Activated naive CD4-positive, alpha-beta T cell treated with anti-CD3 and anti-CD28 coated beads for 36 hours (primary cell): Measurements from ENCODE around the gene CDH12. TPM values are rescaled to one million over a fixed set of nuclear protein-coding genes. Genes with fewer than 3 reads are reported as not detected.

Experiments used
- CTCF ChIA-PET: fragments of 350-600 bp; sonication (Branson Sonifier 250); formaldehyde crosslinking; loops from one replicate; lab custom pipeline; 2021; ENCODE audit warnings: antibody characterized with exemption; lab: Charles Lee
- DNase-seq: peaks from one replicate; pipeline ENCODE4 v3.0.0-alpha.2; 2020
- H3K27ac Mint-ChIP-seq: one replicate; pipeline ENCODE4 v1.8.0; 2021; ENCODE audit warnings: mild to moderate bottlenecking, mixed read lengths
- H3K27me3 Mint-ChIP-seq: one replicate; pipeline ENCODE4 v1.8.0; 2021; ENCODE audit warnings: low read depth, mixed read lengths
- H3K36me3 Mint-ChIP-seq: one replicate; pipeline ENCODE4 v1.8.0; 2021; ENCODE audit warnings: low read depth, mixed read lengths
- H3K4me1 Mint-ChIP-seq: one replicate; pipeline ENCODE4 v1.8.0; 2021; ENCODE audit warnings: low read depth, mixed read lengths
- H3K4me3 Mint-ChIP-seq: one replicate; pipeline ENCODE4 v1.8.0; 2021; ENCODE audit warnings: mild to moderate bottlenecking, moderate library complexity, mixed read lengths
- H3K9me3 Mint-ChIP-seq: one replicate; pipeline ENCODE4 v1.8.0; 2021; ENCODE audit warnings: mixed read lengths
- intact Hi-C: fragments of 100-400 bp; cut with micrococcal nuclease; formaldehyde crosslinking; loops from one replicate; pipeline ENCODE4 v1.15.1; 2023
- total RNA-seq, 2 experiments: library from RNA; stranded (reverse); gene quantifications; one replicate each; pipeline ENCODE4 v1.2.3, GENCODE V29; 2021

Gene CDH12
- total RNA-seq, 2 experiments from 2014 or later, result not detected

GRCh38 chr5:21802869-21803490 lies 1050.2 kb downstream of the CDH12 start:
- CTCF ChIA-PET, result no interaction called here
- intact Hi-C loops, result no loop called here
- DNase-seq, result no peak
- Mint-ChIP-seq H3K9me3 (peaks cover 14% of the 10 kb centered on the region), H3K36me3 (no peaks in the 10 kb centered on the region), H3K4me1 (no peaks in the 10 kb centered on the region), H3K27me3 (no peaks in the 10 kb centered on the region), H3K27ac (no peak overlapping the region), H3K4me3 (no peak overlapping the region)

DNA sequence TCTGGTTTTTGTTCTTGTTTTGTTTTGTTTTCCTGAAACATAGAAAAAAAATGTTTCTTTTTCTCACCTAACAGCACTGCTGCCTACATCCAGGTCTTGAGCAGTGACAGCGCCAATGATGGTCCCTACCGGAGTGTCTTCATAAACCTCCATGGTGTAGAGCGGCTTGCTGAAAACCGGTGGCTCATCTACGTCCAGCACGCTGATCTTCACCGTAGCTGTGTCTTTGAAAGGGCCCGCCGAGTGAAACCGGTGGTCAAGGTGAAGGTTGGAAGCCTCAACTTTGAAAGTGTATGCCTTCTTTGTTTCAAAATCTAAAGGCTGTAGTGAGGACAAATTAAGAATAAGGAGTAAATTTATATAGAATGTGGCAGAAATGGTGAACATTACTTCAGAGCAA lies 1051.0 kb downstream of the CDH12 start:
- CTCF ChIA-PET, result no interaction called here
- no peak overlapping the region for H3K4me3 Mint-ChIP-seq
- H3K27ac Mint-ChIP-seq, result no peak overlapping the region
- H3K9me3 Mint-ChIP-seq, result peaks cover 14% of the 10 kb centered on the region
- H3K27me3 Mint-ChIP-seq, result no peaks in the 10 kb centered on the region
- intact Hi-C loops, result no loop called here
- H3K36me3 Mint-ChIP-seq, result no peaks in the 10 kb centered on the region
- no peak for DNase-seq
- H3K4me1 Mint-ChIP-seq, result no peaks in the 10 kb centered on the region

GRCh38 chr5:21792748-21793147 lies 1060.4 kb downstream of the CDH12 start:
- Mint-ChIP-seq H3K4me3 (no peak overlapping the region), H3K9me3 (no peaks in the 10 kb centered on the region), H3K36me3 (no peaks in the 10 kb centered on the region), H3K4me1 (no peaks in the 10 kb centered on the region), H3K27ac (no peak overlapping the region), H3K27me3 (no peaks in the 10 kb centered on the region)
- intact Hi-C loops, result no loop called here
- no peak for DNase-seq
- CTCF ChIA-PET, result no interaction called here

DNA sequence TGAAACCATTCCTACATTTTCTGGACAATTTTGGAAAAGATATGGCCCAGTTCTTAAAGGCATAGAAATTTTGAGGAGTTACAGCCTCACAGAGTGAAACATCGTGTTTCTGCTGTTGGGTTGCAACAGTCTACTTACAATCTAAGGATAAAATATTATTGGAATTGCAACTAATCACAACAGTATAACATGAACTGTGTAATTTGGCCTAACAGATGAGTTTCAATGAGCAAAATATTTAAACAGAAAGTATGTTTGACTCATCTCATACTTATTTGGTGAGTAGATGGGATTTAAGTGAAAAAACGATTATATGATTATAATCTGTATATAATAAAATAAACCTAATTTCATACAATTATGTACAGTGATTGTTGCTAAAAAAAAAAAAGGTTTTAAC lies 1061.8 kb downstream of the CDH12 start:
- CTCF ChIA-PET, result no interaction called here
- H3K9me3 Mint-ChIP-seq, result no peaks in the 10 kb centered on the region
- no peak overlapping the region for H3K4me3 Mint-ChIP-seq
- H3K36me3 Mint-ChIP-seq, result no peaks in the 10 kb centered on the region
- intact Hi-C loops, result no loop called here
- no peak for DNase-seq
- no peaks in the 10 kb centered on the region for H3K4me1 Mint-ChIP-seq
- H3K27ac Mint-ChIP-seq, result no peak overlapping the region
- no peaks in the 10 kb centered on the region for H3K27me3 Mint-ChIP-seq

- Mint-ChIP-seq H3K4me1 (no peaks in the 10 kb centered on the region), H3K4me3 (no peak overlapping the region), H3K27ac (no peak overlapping the region), H3K36me3 (no peaks in the 10 kb centered on the region), H3K9me3 (peaks cover 3% of the 10 kb centered on the region), H3K27me3 (no peaks in the 10 kb centered on the region)
- intact Hi-C loops, result no loop called here
- CTCF ChIA-PET, result no interaction called here
- DNase-seq, result no peak
These were observed 1068.7 kb downstream of the CDH12 start for GRCh38 chr5:21784487-21784886.

DNA sequence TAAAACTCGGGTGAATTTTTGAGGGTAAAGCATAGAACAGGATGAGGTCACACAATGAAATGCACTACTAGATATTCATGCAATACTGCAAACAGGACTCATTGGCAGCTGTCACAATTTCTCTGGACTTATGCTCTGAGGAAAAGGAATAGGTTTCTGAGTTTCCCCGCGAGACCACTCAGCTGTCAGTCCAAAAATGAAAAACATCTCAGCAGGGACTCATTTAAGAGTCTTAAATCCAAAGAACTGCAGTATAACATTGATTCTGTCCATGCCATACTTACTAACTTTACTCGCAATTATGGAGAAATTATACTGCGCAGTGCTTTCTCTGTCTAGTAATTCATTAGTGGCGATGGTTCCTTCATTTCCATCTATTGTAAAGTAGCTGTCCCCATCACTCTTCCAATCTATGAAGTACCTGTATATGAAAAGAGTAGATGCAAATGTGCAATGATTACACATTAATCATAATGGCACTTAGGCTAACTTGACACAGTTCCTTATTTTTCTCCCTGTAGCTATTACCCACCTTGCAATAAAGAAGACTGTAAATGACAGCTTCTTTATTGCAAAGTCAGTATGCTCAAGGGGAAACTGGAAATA lies 1070.0 kb downstream of the CDH12 start:
- CTCF ChIA-PET, result no interaction called here
- intact Hi-C loops, result no loop called here
- Mint-ChIP-seq H3K9me3 (peaks cover 3% of the 10 kb centered on the region), H3K36me3 (no peaks in the 10 kb centered on the region), H3K4me3 (no peak overlapping the region), H3K4me1 (no peaks in the 10 kb centered on the region), H3K27ac (no peak overlapping the region), H3K27me3 (no peaks in the 10 kb centered on the region)
- no peak for DNase-seq

GRCh38 chr5:21776466-21776865 lies 1076.7 kb downstream of the CDH12 start:
- no peaks in the 10 kb centered on the region for H3K36me3 Mint-ChIP-seq
- CTCF ChIA-PET, result no interaction called here
- no peak for DNase-seq
- H3K27ac Mint-ChIP-seq, result no peak overlapping the region
- intact Hi-C loops, result no loop called here
- no peaks in the 10 kb centered on the region for H3K4me1 Mint-ChIP-seq
- no peaks in the 10 kb centered on the region for H3K27me3 Mint-ChIP-seq
- H3K9me3 Mint-ChIP-seq, result peaks cover 19% of the 10 kb centered on the region
- no peak overlapping the region for H3K4me3 Mint-ChIP-seq

GRCh38 chr5:21774801-21775200 lies 1078.3 kb downstream of the CDH12 start:
- no peak for DNase-seq
- Mint-ChIP-seq H3K4me1 (no peaks in the 10 kb centered on the region), H3K27me3 (no peaks in the 10 kb centered on the region), H3K27ac (no peak overlapping the region), H3K9me3 (peaks cover 19% of the 10 kb centered on the region), H3K36me3 (no peaks in the 10 kb centered on the region), H3K4me3 (no peak overlapping the region)
- intact Hi-C loops, result no loop called here
- CTCF ChIA-PET, result no interaction called here

DNA sequence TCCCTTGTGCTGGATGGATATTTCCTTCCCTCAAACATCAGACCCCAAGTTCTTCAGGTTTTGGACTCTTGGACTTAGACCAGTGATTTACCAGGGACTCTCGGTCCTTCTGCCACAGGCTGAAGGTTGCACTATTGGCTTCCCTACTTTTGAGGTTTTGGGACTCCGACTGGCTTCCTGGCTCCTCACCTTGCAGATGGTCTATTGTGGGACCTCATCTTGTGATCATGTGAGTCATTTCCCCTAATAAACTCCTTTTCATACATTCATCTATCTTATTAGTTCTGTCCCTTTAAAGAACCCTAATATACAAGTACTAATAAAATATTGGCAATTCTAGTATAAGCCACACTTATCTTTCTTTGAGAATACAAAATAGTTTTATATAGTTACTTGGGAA lies 1078.9 kb downstream of the CDH12 start:
- intact Hi-C loops, result no loop called here
- Mint-ChIP-seq H3K36me3 (no peaks in the 10 kb centered on the region), H3K4me1 (no peaks in the 10 kb centered on the region), H3K27ac (no peak overlapping the region), H3K9me3 (peaks cover 19% of the 10 kb centered on the region), H3K27me3 (no peaks in the 10 kb centered on the region), H3K4me3 (no peak overlapping the region)
- CTCF ChIA-PET, result no interaction called here
- no peak for DNase-seq

DNA sequence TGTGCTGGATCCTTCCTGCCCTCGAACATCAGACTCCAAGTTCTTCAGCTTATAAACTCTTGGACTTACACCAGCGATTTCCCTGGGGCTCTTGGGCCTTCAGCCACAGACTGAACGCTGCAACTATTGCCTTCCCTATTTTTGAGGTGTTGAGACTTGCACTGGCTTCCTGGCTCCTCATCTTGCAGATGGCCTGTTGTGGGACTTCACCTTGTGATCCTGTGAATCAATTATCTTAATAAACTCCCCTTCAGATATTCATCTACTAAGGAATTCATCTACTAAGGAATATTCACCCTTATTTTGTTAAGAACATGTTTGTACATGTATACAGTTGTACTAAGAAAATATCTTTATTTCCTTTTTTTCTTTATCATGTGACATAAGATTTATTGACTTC lies 1079.7 kb downstream of the CDH12 start:
- Mint-ChIP-seq H3K4me3 (no peak overlapping the region), H3K27me3 (no peaks in the 10 kb centered on the region), H3K9me3 (peaks cover 19% of the 10 kb centered on the region), H3K36me3 (no peaks in the 10 kb centered on the region), H3K27ac (no peak overlapping the region), H3K4me1 (no peaks in the 10 kb centered on the region)
- intact Hi-C loops, result no loop called here
- DNase-seq, result no peak
- CTCF ChIA-PET, result no interaction called here

- CTCF ChIA-PET, result no interaction called here
- Mint-ChIP-seq H3K9me3 (peaks cover 1% of the 10 kb centered on the region), H3K4me1 (no peaks in the 10 kb centered on the region), H3K36me3 (no peaks in the 10 kb centered on the region), H3K27me3 (no peaks in the 10 kb centered on the region), H3K27ac (no peak overlapping the region), H3K4me3 (no peak overlapping the region)
- intact Hi-C loops, result no loop called here
- DNase-seq, result no peak
These were observed 1087.7 kb downstream of the CDH12 start for GRCh38 chr5:21765406-21765805.

GRCh38 chr5:21739096-21739495 lies 1114.0 kb downstream of the CDH12 start:
- Mint-ChIP-seq H3K4me1 (no peaks in the 10 kb centered on the region), H3K36me3 (no peaks in the 10 kb centered on the region), H3K27me3 (no peaks in the 10 kb centered on the region), H3K27ac (no peak overlapping the region), H3K4me3 (no peak overlapping the region), H3K9me3 (peaks cover 9% of the 10 kb centered on the region)
- CTCF ChIA-PET, result no interaction called here
- intact Hi-C loops, result no loop called here
- DNase-seq, result no peak

- Mint-ChIP-seq H3K27me3 (no peaks in the 10 kb centered on the region), H3K36me3 (no peaks in the 10 kb centered on the region), H3K4me1 (no peaks in the 10 kb centered on the region), H3K4me3 (no peak overlapping the region), H3K27ac (no peak overlapping the region), H3K9me3 (peaks cover 6% of the 10 kb centered on the region)
- intact Hi-C loops, result no loop called here
- no peak for DNase-seq
- CTCF ChIA-PET, result no interaction called here
These were observed 1129.6 kb downstream of the CDH12 start for GRCh38 chr5:21723500-21723899.
